Ammon's horn (tissue), 1 donor: ENCODE results near the gene TCTA.

ENCODE experiments used
- DNase-seq: peaks from one replicate; pipeline ENCODE4 v3.0.0-alpha.2; 2016; ENCODE audit warnings: low spot score

The TCTA gene

DNA sequence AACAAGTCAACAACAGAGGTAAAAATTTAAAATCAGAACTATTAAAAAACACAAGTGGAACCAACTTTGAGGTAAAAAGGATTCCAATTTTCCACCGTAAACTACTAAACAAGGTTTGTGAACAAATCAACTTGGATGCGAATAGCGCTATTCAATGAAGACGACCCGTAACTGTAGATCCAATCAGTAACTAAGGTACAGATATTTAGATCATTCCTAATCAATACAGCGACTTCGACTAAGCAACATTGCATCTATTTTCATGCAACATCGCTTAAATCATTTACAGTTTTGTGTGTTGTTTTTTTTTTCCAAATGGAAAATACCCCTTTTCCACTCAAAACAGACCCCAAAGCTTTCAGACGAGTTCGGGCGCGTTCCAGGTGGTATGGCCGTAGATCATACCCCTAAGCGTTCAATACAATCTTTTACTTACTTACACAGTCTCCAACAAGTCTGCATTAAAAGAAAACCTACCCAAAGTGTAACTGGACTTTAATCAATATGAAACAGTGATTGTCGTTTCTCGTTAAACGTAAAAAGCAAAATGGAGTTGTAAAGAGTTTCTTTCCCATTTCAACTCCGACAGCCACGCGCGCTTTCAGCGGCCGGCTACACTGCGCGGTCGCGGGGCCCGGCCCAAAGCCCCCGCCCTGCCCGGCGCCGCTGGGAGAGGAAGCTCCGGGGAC is 1.2 kb upstream of the TCTA start:
- DNase-seq = no peak

DNA sequence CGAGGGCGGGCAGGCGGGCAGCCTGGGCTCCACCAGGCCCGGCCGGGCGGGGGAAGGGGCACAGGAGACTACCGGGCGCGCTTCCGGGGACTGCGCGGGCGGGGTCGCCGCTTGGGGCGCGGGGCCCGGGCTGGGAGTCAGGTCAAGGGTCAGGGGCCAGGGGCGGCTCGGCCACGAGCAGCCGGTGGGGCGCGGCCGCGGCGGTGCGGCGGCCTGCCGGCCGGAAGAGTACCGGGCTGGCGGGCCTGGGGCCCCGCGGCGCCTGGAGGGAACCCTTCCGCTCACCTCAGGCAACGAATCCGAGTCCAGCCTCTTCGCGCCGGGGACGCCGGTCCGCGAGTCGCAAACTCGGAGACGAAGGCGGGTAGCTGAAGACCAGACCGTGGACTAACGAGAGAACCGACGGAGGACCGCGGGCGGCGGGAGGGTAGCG is 672 bp upstream of the TCTA start:
- peak; percentile 38 for DNase-seq

DNA sequence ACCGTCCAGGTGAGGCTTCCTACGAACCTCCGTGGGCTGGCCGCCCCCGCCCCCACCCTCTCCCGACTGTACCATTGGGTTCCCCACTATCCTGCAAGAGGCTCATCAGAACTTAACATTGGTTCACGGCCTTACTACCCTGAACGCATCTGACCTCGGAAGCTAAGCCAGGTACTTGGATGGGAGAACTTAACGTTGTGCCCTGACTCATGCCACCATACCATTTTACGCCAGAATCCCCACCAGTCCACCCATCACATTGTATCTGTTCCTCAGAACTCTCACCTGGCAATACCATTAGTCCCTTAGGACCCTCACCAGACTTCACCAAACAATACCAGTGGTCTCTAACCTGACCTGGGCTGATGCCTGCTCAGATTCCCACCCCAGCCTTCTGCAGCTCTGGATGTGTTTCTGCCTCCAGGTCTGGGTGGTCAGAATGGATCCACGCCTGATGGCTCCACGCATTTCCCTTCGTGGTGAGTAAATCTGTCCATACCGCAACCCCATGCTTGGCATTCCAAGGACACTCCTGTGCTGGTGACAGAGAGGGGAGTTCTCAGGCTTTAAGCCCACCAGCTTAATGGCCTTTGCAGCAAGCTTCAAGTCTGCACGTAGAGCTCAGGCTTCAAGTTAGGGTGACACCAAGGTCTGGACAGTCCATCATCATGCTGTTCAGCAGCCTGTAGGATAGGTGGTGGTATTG is 562 bp downstream of the TCTA start:
- no peak for DNase-seq

DNA sequence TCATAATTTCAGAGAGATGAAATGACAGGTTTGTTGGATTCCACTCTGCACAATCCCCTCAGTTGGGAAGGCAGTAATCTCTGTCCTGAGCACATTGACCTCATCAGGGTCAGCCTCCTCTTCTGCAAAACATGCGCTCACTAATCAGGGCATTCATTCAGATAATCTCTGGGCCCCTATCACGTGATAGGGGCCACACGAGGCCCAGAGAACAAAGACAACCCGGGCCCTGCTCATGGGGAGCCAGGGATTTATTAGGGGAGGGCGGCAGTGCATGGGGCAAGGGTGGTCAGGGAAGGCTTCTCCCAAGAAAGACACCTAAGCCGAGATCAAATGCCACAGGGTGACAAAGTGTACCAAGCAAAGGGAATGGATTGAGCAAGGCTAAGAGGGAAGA is 1.1 kb downstream of the TCTA start:
- DNase-seq = no peak

DNA sequence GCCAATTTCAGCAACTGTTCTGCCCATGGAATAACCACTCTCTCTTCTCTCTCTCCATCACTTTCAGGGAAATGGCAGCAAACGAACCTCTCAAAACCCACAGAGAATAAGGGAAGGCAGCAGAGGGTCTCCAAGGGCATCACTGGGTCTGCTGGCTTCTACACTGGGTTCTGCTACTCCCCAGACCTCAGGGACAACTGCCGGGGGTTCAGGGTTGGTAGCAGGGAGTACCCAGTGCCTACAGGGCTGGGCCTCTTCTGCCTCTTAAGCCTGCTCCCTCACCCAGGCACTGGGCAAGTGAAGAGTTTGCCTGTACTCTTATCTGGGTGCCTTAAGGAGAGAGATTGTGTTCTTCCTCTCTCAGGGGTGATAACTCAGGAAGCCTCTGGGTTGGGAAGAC is 2.5 kb downstream of the TCTA start:
- no peak for DNase-seq

DNA sequence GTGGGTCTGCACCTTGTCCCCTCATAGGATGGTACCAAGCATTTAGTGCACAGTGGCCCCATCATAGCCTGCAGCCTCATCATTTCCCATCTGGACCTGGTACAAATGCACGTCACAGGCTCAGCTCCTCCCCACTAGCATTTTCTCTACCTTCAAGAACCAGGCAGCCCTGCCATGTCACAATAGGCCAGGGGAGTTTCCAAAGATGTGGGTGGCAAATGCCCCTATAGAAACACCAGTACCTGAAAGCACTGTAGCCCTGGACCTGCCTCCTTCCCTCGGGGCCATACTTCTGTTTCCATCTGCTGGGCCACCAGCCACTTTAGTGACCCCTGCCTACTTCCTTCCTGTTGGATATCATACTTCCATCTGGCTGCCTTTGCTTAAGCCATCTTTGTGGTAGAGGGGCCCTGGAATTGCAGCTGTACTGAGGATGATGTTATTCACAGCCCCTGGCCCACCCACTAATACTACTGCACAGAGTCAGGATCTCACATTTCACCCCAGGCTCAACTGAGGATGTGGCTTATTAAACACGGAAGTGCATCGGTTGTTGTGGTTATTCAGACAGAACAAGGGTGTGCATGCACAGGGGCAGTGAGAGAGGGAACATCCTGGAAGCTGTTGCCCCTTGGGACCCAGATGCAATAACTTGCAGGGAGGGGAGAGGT is 3.8 kb downstream of the TCTA start:
- peak; percentile 53 for DNase-seq

DNA sequence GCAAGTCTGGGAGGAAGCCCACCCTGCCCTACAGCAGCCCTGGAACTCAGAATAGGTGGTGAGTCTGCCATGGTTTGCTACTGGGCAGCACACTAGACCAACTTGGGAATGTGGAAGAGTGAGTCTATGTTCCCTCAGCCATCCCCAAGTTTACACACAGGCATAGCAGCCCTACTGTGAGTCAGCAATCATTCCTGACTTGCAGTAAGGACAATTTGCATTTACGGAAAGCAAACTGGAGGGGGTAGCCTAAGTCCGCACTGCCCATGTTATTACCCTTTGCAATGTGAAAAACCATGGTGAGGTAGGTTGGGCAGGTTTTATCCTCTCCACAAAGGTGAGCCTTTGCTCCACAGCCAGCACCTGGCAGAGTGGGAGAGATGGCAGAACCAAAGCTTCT is 4.6 kb downstream of the TCTA start:
- DNase-seq = no peak

DNA sequence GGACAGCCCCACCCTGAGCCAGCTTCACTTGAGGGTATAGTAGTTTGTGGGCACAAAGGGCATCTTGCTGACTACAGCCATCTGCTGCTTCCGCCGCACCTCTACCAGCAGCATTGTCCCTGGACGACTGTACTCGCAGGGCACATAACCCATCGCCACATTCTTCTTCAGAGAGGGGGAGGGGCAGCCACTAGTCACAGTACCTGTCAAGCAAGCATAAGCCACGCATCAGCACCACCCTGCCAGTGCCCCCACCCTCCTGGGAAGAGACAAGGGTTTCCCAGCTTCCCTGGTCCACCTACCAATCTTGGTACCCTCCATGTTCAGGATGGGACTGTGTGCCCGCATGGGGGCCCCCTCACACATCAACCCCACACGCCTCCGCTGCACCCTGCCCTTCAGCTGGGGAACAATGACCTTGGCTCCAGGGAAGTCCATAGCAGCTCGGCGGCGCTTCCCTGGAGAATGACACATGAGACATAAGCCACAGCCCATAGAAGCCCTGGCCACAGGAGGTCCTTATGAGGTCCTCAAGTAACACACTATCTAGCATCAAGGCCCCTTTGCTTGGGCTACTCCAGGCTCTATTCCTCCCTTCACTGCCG is 5.4 kb downstream of the TCTA start:
- DNase-seq = no peak

DNA sequence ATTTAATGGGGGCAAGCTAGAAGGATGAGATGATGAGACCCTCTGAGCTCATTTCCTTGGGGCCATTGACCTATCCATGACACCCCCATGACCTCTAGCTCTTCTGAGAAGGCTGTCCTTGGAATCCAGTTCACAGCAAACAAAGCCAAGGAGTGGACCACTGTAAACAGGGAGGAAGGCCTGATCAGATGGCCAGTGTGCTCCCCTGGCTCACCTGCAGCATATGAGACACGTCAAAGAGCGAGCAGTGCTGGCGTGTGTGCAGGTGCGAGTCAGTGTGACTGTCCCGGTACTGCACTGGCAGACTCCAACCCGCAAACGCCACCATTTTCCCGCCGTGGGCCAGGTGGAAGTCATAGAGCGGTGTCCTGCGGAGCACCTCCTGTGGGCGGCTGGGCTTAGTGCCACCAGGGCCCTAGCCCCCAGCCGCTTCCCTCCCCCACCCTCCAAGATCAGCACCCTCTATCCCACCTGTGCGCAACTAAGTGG is 9.7 kb downstream of the TCTA start:
- DNase-seq = no peak

DNA sequence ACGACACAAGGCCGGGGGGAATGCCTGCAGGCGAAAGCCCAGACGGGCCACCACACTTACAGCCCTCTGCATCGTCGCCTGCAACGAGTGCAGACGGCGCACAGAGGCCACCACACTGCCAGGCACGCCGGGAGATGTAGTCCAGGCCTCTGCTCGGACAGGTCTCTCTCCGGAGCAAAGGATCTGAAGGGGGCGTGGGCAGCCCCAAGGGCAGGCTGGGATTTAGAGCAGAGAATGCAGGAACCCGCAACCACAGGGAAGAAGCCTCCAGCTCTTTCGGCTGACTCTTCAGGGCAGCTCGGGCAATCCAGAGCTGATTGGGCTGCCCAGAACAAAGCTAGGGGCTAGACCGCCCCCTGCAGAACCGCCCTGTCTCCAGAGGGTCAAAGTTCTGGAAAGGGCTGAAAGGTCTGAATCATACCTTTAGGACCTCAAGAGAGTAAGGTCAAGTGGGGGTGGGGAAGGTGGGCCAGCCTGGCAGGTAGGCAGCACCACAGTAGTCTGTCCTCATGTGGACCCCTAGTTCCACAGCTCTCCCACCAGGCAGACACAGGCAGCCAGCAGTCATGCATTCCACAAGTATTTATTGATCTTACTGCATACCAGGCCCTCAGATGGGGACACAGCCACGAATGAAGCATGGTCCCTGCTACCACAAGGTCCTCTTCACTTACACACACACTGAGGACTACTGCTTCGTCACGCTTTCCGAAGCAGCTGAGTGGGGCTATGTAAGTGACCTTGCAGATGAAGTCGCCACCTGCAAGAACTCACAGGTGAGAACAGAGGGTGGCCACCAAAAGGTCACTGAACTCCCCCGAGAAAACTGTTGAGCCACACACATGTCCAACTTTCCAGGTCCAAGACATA is 10.4 kb downstream of the TCTA start, which contains the start of gene AMT:
Gene AMT, minus strand, starts transcription at position 95 of the 870 bp plus-strand sequence. Its CDS starts 23 bp downstream, at position 72.
- peak; percentile 56 for DNase-seq

DNA sequence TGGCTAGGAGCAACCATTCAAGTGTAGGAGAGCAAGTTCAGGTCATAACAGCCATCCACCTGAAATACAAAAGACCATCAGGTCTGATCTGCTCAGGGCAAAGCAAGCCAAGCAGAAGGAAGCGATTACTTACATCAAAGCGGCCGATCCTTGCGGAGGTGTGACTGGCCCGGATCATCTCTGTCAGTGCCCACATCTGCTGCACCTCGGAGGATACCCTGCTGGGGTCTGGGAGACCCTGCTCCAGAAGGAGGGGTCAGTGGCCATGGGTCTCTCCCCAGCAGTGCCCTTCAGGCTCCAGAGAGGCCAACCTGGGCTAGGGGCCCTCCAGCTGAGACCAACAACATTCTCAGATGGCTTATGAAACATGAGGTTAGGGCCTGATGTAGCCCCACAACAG is 12.6 kb downstream of the TCTA start:
- DNase-seq = no peak

DNA sequence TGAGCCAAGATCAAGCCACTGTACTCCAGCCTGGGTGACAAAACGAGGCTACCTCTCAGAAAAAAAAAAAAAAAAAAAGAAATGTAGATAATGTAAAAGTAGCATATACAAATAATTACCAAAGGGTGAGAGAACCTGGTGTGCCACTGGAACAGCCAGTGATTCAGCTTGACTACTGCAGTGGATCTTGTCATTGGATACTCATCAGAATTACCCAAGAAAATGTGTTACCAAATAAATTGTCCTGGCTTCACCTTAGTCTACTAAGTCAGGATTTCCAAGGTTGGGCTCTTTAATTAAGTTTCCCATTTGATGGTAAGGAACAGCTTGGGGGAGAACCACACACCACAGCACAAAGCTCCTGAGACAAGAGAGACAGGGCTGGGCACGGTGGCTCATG is 15.4 kb downstream of the TCTA start:
- DNase-seq = no peak

DNA sequence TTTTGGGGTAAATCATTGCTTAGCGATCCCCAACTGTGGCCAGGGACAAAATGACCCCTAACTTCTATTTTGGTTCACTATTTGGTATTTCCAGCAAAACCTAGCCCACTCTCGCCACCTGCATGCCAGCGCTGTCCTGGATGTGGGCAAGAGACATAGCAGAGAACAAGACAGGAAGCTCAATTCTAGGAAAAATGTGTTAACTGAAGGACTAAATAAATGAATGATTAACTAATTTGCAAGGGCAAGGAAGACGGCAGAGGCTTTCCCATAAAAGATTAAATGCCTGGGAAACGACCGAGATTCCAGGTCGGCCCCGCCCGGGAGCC is 16.5 kb downstream of the TCTA start:
- no peak for DNase-seq

DNA sequence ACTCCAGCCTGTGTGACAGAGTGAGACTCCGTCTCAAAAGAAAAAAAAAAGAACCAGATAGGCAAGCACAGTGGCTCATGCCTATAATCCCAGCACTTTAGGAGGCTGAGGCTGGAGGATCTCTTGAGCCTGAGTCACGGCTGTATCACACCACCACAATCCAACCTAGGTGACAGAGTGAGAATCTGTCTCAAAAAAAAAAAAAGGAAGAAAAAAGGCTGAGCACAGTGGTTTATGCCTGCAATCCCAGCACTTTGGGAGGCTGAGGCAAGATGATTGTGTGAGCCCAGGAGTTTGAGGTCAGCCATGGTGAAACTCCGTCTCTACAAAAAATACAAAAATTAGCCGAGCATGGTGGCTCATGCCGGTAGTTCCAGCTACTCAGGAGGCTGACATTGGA is 22.5 kb downstream of the TCTA start:
- DNase-seq = no peak

DNA sequence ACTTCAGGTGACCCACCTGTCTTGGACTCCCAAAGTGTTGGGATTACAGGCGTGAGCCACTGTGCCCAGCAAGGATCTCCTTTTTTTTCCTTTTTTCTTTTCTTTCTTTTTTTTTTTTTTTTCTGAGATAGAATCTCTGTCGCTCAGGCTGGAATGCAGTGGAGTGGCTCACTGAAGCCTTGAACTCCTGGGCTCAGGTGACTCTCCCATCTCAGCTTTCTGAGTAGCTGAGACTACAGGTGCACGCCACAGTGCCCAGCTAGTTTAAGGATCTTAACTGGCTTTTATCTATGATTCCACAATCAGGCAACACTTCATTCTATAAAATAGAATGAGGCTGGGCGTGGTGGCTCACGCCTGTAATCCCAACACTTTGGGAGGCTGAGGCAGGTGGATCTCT is 33.2 kb downstream of the TCTA start:
- DNase-seq = no peak

DNA sequence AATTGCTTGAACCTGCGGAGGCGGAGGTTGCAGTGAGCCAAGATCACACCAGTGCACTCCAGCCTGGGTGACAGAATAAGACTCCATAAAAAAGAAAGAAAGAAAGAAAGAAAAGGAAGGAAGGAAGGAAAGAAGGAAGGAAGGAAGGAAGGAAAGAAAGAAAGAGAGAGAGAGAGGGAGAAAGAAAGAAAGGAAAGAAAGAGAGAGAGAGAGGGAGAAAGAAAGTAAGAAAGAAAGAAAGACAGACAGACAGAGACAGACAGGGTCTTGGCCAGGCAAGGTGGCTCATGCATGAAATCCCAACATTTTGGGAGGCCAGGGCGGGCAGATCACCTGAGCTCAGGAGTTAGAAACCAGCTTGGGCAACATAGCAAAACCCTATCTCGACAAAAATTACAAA is 41.4 kb downstream of the TCTA start:
- DNase-seq = no peak

DNA sequence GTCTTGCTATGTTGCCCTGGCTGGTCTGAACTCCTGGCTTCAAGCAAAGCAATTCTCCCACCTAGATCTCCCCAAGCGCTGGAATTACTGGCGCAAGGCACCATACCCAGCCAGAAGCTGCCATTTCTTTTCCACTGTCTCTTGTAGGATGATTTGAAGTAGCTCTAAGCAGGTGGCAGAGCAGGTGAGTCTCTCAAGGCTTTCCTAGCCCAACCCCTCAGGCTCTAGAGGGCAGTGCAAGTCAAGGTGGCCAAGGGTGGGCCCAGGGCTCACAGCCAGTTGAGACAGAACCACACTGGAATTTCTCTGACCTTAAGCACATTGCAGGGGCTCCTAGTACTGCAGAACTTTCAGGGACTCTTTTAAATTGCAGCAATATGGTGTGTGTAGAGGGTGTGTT is 42.2 kb downstream of the TCTA start:
- DNase-seq = no peak

DNA sequence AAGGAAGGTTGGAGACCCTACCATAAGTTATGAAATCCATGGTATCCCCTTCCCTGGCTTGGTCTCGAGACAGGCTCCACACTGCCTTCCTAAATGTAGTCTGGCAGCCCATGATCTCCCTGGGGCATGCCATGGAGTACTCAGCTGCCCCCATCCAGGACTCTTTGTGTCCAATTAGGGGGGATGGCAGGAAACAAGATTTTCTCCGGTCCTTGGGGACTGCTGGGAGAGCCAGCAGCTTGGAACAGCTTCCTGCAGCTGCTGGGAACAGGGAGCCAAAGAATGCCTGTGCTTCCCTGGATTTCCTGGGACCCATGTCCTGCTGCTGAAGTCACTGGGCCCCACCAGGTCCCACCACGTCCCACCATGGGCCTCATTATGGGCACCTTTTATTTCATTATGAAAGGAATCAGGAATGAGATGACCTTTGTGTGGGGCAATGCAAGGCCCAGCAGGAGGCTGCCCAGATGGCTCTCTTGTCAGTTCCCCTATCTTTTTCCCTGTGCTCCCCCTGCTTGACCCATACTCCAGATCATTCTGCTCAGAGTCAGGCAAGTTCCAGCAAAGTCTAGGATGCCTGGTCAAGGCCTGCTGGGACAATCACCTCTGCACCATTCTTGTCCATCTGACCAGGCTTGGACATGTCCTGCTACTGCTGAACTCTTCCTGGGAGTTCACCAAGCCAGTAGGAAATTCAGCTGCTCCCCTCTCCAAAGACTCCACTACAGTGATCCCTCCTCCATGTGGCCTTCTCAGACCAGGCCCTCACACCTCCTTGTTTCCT is 42.9 kb downstream of the TCTA start:
- no peak for DNase-seq

DNA sequence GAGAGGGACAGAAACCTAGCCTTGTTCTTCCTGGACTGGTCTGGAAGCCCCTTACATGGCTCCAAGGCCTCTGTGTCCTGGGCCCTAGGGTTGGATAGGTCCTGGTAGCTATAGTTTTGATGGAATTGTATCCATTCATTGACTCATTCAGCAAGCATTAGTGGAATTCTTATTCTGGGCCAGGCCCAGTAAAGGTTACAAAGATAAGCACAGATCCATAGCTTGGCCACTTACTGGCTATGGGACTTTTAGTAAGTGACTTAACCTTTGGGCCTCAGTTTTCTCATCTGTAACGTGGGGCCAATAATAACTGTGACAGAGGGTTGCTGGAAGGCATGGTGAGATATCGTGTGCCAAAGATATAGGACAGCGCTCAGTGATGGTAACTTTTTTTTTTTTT is 44.2 kb downstream of the TCTA start:
- no peak for DNase-seq

DNA sequence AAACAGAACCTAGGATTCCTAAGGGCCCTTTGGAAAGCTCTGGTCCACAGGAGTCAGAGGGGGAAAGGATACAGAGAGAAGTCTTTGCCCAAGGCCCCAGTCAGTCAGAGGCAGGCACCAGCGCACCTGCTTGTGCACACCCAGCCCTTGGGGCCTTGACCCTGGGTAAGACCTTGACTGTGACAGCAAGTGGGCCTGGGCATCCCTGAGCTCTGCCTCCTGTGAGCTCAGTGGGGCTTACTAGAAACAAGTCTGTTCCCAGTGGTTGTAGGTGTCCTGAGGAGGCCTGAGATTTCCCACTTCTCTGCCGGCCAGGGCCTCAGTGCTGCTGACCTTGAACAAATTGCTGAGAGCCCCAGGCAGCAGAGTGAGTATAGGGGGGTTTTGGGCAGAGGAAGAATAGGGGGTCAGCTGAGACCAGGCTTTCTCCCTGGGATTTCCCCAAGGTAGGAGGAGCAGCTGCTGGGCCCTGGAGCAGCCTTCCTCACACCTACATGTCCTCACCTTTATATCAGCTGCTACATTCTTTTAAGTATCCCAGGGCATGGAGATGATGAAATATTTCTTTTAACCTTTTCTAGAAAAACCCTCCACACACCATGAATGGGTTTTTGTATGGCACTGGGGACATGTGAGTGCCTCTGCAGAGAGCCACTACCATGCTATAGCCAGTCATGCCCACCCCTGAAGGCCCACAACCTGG is 48.1 kb downstream of the TCTA start:
- no peak for DNase-seq
